Ramos (cell line): ENCODE measurements around the gene NFS1.

Source experiments
- in situ Hi-C: fragments of 300-500 bp; cut with MboI; formaldehyde crosslinking; loops from one replicate; pipeline ENCODE4 v1.14.3; 2022; ENCODE audit warnings: low sequenced_read_pairs; ENCODE audit not compliant: unreplicated experiment

NFS1 gene

DNA sequence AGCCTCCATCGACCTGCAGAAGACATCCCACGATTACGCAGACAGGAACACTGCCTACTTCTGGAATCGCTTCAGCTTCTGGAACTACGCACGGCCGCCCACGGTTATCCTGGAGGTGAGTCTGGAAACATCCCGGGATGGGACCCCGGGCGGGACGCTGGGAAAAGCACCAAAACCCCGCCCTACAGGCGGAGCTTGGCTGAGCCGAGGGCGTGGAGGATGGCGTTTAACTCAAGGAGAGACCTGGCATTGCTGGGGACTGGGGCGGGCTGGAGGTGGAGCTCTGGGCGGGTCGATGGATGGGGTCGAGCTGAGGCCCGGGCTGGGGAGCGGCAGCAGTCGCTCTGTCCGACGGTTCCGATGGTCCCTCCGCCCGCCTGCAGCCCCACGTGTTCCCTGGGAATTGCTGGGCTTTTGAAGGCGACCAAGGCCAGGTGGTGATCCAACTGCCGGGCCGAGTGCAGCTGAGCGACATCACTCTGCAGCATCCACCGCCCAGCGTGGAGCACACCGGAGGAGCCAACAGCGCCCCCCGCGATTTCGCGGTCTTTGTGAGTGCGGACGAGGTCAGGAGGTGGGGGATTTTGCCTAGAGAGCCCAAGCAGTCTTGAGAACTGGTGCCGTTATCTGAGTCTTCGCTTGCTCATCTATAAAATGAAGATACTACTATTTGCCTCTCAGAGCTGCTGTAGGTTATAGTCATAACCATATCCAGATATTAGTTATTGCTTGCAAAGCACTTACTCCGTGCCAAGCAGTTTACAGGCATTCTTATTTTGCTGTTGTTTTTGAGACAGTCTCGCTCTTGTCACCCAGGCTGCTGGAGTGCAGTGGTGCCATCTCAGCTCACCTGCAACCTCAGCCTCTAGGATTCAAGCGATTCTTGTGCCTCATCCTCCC lies 79.7 kb downstream of the NFS1 start:
- in situ Hi-C loops: no loop called here

DNA sequence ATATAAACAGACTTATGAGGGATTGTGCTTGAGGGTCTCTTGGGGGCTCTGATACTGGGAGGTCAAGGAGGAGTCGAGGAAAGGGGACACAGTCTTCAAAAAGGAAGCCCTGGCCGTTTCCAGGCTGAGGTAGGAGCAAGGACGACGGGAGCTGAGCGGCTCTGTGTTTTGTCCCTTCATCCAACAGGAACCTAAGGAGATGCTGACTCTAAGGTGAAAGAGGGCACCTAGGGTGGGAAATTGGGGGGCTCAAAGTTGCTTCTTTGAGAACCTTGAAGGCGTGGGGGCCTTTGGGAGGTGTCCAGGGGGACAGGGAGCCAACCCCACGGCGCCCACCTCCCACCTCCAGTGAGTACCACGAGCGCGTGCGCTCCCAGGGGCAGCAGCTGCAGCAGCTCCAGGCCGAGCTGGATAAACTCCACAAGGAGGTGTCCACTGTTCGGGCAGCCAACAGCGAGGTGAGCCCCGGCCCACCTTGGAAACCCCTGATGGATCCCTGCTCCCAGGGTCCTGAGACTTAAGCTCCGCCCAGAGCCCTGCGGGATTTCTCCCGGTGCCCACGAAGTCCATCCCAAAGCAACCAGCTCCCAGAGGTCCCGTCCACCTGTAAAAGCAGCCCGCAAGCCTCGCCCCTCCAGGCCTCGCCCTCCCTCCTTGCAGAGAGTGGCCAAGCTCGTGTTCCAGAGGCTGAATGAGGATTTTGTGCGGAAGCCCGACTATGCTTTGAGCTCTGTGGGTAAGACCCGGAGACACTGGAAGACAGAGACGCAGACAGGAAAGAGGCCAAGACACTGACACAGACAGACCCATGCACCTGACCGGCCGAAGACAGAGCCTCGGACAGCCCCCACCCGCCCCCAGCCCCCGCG lies 80.7 kb downstream of the NFS1 start:
- in situ Hi-C loops: no loop called here
